CD4-positive, alpha-beta T cell treated with Interleukin-4 for 4 hours (primary cell): ENCODE measurements around the gene XPO5.
"Not testable (repeated sequence)": the region's sequence is repeated elsewhere in the genome, so short reads cannot be mapped to it uniquely, and the experiment has no call there.

ENCODE experiments used
- DNase-seq: peaks from one replicate; pipeline ENCODE4 v3.0.0-alpha.2; 2020

Gene XPO5

DNA sequence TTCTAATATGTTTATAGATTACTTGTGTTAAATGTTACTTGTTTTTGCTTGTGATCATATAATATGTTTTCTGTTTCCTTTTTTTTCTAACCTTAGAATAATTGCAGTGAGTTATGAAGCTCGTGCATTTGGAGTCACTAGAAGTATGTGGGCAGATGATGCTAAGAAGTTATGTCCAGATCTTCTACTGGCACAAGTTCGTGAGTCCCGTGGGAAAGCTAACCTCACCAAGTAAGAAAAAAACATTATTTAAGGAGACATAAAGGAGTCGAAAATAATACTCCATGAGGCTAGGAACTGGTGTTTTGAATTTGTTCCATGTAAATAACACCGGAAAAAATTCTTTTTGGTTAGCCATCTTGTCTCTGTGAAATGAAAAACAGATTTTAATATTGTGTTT is 7.1 kb upstream of the XPO5 start:
- DNase-seq = no peak

- no peak for DNase-seq
Observed at GRCh38 chr6:43579171-43579570, 3.3 kb upstream of the XPO5 start.

- DNase-seq = no peak
Observed at GRCh38 chr6:43578748-43579147, 2.9 kb upstream of the XPO5 start.

DNA sequence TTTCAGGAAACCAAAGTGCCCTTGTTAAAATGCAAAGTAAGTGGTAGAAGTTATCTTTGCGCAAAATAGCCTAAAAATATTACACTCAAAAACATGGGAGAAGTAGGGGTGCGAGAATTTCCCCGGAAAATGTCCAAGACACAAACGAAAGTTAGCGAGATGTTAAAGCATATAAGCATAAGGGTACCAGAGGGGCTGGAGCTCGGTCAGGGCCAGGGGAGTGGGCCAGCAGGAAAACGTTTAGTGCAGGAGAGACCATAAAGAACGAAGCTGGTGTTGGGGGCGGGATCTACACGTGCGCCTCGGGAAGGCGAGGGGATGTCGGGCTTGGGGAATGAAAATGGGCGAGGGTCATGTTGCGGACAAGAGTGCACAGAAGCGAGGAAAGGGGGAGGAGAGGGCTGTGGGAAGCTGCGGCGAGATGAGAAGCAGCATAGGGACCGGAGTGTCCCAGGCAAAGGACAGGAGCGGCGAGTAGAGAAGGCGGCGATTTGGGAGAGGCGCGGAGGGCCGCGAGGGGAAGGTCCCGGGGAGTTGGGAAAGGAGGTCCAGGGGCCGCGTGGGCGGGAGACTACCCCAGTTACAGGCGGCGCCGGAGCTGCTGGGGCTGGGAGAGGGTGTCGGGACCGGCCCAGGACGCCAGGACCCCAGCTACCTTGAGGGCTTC is 600 bp downstream of the XPO5 start:
- DNase-seq = no peak

- DNase-seq = no peak
Observed at GRCh38 chr6:43572015-43572414, 3.8 kb downstream of the XPO5 start.

GRCh38 chr6:43570876-43571441 is 4.9 kb downstream of the XPO5 start:
- no peak for DNase-seq

GRCh38 chr6:43559328-43559727 is 16.5 kb downstream of the XPO5 start:
- DNase-seq = no peak

- DNase-seq = not testable (repeated sequence)
Observed at GRCh38 chr6:43557620-43558019, 18.2 kb downstream of the XPO5 start.

DNA sequence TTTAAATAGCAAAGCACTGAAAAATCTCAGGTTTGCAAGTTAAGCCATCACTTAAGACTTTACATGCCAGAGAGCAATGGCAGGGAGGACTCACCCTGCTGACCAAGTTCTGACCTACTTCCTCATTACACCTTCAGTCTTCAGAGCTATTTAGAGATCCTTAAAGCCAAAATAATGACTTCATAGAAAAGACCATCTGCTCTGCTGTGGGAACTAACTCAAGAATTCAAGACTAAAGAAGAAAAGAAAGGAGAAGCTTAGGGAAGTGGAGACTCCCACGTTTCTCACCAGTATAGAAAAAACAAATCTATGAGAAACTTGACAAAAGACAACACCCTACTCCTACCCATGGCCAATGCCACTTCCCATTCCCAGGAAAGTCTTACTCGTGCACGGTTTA is 28.6 kb downstream of the XPO5 start:
- no peak for DNase-seq

- DNase-seq = peak; percentile 10
Observed at GRCh38 chr6:43544461-43544860, 31.4 kb downstream of the XPO5 start.

DNA sequence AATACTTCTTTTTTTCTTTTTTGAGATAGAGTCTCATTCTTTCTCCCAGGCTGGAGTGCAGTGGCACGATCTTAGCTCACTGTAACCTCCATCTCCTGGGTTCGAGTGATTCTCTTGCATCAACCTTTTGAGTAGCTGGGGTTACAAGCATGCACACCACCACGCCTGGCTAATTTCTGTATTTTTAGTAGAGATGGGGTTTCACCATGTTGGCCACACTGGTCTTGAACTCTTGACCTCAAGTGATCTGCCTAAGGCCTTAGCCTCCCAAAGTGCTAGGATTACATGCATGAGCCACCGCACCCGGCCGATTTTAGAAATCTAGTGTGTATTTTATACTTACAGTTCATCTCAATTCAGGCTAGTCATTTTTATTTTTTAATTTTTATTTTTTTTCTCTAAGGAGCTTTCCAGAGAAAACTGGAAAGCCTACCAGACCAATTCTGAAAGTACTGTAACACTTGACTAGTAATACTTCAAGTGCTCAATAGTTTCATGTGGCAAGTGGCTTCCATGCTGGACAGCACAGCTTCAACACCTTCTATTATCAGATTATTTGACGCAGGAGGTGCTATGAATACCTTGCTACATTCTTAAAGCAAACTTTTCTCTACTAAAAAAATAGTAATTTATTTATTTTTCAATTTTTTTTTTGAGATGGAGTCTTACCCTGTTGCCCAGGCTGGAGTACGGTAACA is 33.9 kb downstream of the XPO5 start:
- no peak for DNase-seq

DNA sequence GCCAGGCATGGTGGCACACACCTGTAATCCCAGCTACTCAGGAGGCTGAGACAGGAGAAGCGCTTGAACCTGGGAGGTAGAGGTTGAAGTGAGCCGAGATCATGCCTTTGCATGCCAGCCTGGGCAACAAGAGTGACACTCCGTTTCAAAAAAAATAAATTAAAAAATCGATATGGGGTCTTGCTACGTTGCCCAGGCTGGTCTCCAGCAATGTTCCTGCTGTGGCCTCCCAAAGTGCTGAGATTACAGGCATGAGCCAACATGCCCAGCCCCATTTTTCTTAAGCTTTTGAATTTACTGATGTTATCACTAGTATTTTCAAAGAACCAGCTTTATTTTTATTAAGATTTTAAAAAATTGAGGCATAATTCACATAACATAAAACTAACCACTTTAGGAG is 35.3 kb downstream of the XPO5 start:
- DNase-seq = no peak

DNA sequence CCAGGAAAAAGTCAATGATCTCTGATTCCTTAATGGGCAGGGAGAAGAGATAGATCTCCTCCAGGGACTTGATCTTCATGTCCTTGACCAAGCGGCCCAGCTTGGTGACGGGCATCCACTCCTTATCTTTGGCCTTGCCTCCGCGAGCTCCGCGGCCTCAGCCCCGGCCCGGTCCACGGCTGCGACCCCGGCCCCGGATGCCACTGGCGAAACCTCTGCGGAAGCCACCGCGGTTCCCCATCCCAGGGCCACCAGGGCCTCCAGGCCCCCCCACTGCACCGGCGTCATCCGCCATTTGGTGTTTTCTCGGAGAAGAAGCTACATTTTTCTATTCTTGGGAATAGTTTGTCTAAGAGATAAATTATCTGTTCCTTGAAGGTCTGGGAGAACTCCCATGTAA is 36.4 kb downstream of the XPO5 start:
- DNase-seq = not testable (repeated sequence)

DNA sequence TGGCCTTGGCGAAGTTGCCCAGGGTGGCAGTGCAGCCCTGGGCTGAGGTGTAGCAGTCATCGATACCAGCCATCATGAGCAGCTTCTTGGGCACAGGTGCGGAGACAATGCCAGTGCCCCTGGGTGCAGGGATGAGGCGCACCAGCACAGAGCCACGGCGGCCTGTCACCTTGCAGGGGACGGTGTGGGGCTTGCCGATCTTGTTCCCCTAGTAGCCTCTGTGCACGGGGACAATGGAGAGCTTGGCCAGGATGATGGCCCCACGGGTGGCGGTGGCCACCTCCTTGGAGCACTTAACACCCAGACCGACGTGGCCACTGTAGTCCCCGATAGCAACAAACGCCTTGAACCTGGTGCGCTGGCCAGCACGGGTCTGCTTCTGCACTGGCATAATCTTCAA is 36.9 kb downstream of the XPO5 start:
- DNase-seq = not testable (repeated sequence)

- no peak for DNase-seq
Observed at GRCh38 chr6:43532201-43532600, 43.6 kb downstream of the XPO5 start.

DNA sequence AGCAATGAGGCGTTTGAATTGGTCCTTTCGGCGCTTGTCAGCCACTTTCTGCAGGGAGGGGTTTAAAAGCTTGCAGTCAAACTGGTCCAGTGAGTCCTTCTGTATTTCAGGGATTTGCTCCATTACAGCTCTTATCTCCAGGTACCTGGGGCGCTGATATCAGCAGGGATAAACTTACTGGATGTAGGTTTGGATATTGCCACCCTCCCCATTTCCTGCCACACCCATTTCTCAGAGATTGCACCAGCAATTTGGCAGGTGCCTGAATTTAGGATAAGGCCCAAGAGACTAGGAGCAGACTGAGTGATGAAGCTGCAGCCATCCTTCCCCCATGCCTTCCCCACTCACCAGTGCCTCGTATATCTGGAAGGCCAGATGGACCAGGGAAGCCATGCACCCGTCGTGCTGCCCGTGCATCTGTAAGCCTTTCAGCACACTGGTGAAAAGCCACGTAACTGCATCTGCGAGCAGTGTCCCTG is 51.3 kb downstream of the XPO5 start:
- no peak for DNase-seq

DNA sequence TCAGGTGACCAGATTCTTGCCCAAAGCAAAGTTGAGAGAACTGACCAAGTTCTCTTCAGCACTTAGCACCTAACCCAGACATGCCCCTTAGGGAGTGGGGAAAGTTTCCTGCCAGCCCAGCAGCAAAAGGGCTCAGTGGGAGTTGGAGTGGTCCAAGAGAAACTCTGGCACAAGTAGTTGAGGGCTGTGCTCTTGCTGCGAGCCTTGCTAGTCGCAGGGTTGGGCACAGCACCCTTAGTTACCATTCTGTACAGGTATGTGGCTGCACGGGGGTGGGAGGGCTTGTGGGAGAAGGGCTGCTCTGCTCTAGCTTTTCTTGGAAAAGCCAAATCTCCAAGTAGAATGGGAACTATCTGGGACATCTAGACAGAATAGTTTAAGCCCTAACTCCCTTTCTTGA is 52.6 kb downstream of the XPO5 start:
- no peak for DNase-seq

- no peak for DNase-seq
Observed at GRCh38 chr6:43522547-43523261, 53.1 kb downstream of the XPO5 start.

GRCh38 chr6:43521836-43522235 is 54.0 kb downstream of the XPO5 start:
- DNase-seq = no peak

DNA sequence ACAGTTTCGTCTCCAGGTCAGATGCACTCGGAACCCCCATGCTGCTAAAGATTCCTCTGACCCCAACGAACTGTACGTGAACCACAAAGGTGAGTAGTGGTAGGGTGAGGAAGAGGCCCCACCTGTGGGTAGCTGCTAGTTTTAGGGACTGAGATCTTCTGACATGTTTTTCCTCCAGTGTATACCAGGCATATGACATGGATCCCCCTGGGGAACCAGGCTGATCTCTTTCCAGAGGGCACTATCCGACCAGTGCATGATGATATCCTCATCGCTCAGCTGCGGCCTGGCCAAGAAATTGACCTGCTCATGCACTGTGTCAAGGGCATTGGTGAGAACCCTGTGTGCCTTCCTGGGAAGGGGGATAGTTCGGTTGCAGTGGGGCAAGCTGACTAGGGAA is 55.7 kb downstream of the XPO5 start:
- DNase-seq = no peak

DNA sequence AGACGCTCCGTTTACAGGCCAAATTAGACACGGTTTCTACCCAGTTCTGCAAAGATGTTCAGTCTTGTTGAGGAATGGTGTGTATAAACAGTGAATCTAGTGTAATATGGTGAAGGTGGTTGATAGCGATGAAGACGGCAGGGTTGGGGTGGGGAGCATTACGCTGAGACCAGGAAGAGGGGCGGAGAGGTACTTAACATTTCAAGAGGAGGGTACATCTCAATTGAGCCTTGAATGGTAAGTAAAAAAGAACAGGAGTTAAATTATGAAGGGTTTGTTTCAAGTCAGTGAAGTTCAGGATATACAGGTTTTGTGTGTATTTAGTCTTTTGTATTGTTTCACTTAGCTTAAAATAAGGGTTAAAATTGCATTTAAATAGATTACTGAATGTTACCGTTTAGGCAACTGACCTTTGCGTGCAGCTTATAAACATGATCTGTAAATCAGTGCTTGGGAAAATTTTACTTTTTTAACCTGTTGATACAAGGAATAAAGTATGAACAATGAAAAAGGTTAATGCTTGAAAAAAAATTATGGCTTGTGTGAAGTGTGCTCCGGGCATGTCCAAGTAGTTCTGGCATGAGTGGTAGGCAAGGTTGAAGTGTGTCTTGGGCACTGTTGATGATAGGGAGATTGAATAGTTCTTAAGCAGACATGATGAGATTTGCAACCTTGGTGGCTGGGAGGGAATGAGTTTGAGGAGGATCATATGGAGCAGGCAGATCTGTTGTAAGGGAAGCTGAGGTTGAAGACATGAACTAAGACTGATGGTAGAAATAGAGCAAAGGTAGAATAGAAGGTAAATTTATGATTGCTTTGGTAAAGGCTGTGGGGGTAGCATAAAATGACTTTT is 58.1 kb downstream of the XPO5 start:
- DNase-seq = no peak

DNA sequence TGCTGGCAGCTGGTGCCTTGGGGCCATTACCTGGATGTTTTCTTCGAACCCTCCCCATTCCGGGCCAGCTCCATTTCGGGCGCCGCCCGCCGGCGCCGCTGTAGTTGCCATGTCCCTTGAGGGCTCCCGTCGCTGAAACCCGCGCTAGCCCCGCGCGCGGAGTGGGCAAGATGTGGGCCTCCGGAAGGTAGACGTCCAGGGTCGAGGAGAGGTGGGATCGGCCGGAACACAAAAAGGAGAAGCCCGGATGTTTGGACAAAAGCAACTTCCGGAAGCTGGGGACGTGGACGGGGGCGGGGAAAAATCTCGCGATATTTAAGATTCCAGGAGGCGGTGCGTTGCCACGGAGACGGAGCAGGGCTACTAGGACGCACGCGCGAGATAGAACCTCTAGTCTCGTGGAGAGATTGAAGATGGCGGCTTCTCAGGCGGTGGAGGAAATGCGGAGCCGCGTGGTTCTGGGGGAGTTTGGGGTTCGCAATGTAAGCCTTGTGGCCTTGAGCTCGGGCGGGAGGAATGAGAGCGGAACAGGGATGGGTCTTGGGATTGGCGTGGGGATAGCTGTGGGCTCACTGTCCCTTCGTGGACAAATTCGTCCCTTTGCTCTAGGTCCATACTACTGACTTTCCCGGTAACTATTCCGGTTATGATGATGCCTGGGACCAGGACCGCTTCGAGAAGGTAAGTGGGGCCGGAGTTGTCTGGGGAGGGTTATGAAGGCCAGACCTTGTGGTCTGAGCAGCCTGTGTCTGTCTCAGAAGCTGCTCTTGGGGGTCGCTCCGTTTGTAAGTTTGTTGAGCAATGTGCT is 58.9 kb downstream of the XPO5 start, which contains the start of the genes POLR1C and YIPF3:
TSS of gene POLR1C (plus strand) at position 393 of the 808 bp plus-strand sequence. CDS start at position 414, 21 bp downstream.
TSS of gene YIPF3 (minus strand) at position 230 of the 808 bp plus-strand sequence. CDS start at position 111, 119 bp downstream.
- peak; percentile 96 for DNase-seq
